Trophoblast cell (in vitro differentiated cells and primary cell): Measurements from ENCODE around the gene LMBR1.

ENCODE experiments used
- DNase-seq, 2 donors: peaks; one replicate each; pipeline ENCODE4 v3.0.0-alpha.2; 2016
- H2AFZ ChIP-seq: 2 replicates; pipeline ENCODE4 v1.6.1; 2013; ENCODE audit warnings: low read length, moderate library complexity, mild to moderate bottlenecking; ENCODE audit not compliant: insufficient read depth, poor library complexity
- H2AK5ac ChIP-seq: 2 replicates; pipeline ENCODE4 v1.6.1; 2013; ENCODE audit warnings: mild to moderate bottlenecking, low read length
- H2BK120ac ChIP-seq: 2 replicates; pipeline ENCODE4 v1.6.1; 2013; ENCODE audit warnings: low read length, mild to moderate bottlenecking, moderate library complexity; ENCODE audit not compliant: insufficient read depth, poor library complexity
- H2BK12ac ChIP-seq: 2 replicates; pipeline ENCODE4 v1.6.1; 2013; ENCODE audit warnings: mild to moderate bottlenecking, low read length, moderate library complexity
- H2BK5ac ChIP-seq: 2 replicates; pipeline ENCODE4 v1.6.1; 2013; ENCODE audit warnings: low read length, low read depth, moderate library complexity, mild to moderate bottlenecking; ENCODE audit not compliant: poor library complexity
- H3K14ac ChIP-seq: 2 replicates; pipeline ENCODE4 v1.6.1; 2013; ENCODE audit warnings: mild to moderate bottlenecking, low read length
- H3K18ac ChIP-seq: 2 replicates; pipeline ENCODE4 v1.6.1; 2013; ENCODE audit warnings: mild to moderate bottlenecking, low read length
- H3K23ac ChIP-seq: 2 replicates; pipeline ENCODE4 v1.6.1; 2013; ENCODE audit warnings: low read length
- H3K27ac ChIP-seq: 2 replicates; pipeline ENCODE4 v1.5.1; 2013; ENCODE audit warnings: low read depth, mild to moderate bottlenecking, inconsistent platforms, low read length, moderate library complexity
- H3K27me3 ChIP-seq: 2 replicates; pipeline ENCODE4 v1.6.1; 2013; ENCODE audit warnings: inconsistent platforms, mild to moderate bottlenecking, low read length, moderate library complexity; ENCODE audit not compliant: insufficient read depth
- H3K36me3 ChIP-seq, 2 experiments: 1 replicate in 1 of 2; 2 replicates in 1 of 2; pipeline ENCODE4 v1.6.1; 2013; ENCODE audit warnings: low read length in 2 of 2, mild to moderate bottlenecking in 2 of 2, moderate library complexity in 1 of 2; ENCODE audit not compliant: insufficient read depth in 2 of 2, control insufficient read depth in 1 of 2
- H3K4ac ChIP-seq: 2 replicates; pipeline ENCODE4 v1.6.1; 2013; ENCODE audit warnings: low read depth, mild to moderate bottlenecking, low read length, moderate library complexity
- H3K4me1 ChIP-seq, 2 experiments: 1 replicate in 1 of 2; 2 replicates in 1 of 2; pipeline ENCODE4 v1.6.1; 2013; ENCODE audit warnings: low read length in 2 of 2, mild to moderate bottlenecking in 2 of 2, moderate library complexity in 1 of 2; ENCODE audit not compliant: insufficient read depth in 2 of 2, control insufficient read depth in 1 of 2
- H3K4me2 ChIP-seq: 2 replicates; pipeline ENCODE4 v1.6.1; 2013; ENCODE audit warnings: inconsistent platforms, mild to moderate bottlenecking, low read length, moderate library complexity
- H3K4me3 ChIP-seq: 2 replicates; pipeline ENCODE4 v1.5.1; 2013; ENCODE audit warnings: mild to moderate bottlenecking, low read depth, low read length, inconsistent platforms
- H3K79me1 ChIP-seq: one replicate; pipeline ENCODE4 v1.6.1; 2013; ENCODE audit warnings: low read length
- H3K79me2 ChIP-seq: 2 replicates; pipeline ENCODE4 v1.6.1; 2013; ENCODE audit warnings: low read length, mild to moderate bottlenecking; ENCODE audit not compliant: control insufficient read depth, insufficient read depth, poor library complexity
- H3K9ac ChIP-seq: 2 replicates; pipeline ENCODE4 v1.6.1; 2013; ENCODE audit warnings: mild to moderate bottlenecking, low read length
- H3K9me3 ChIP-seq: 2 replicates; pipeline ENCODE4 v1.6.1; 2013; ENCODE audit warnings: low read depth, mild to moderate bottlenecking, control low read depth, inconsistent platforms, low read length; ENCODE audit not compliant: insufficient read depth
- H4K12ac ChIP-seq: 2 replicates; pipeline ENCODE4 v1.6.1; 2013; ENCODE audit warnings: low read depth, mild to moderate bottlenecking, low read length, moderate library complexity
- H4K8ac ChIP-seq: 2 replicates; pipeline ENCODE4 v1.6.1; 2013; ENCODE audit warnings: low read depth, mild to moderate bottlenecking, low read length, moderate library complexity
- H4K91ac ChIP-seq: one replicate; pipeline ENCODE4 v1.6.1; 2013; ENCODE audit warnings: low read depth, mild to moderate bottlenecking, low read length, moderate library complexity
- WGBS: extraction: QIAGEN DNeasy Blood & Tissue Kit; methylation state at CpG from one replicate; pipeline ENCODE4 v1.1.7; 2013; ENCODE audit warnings: missing lambda C conversion rate; ENCODE audit not compliant: insufficient read length, insufficient coverage; ENCODE audit errors: extremely low coverage; 5-methylcytosine and 5-hydroxymethylcytosine counted together

Gene LMBR1

GRCh38 chr7:156655983-156656382 lies 237.0 kb downstream of the LMBR1 start:
- no peak overlapping the region for H2BK120ac ChIP-seq
- no peaks in the 10 kb centered on the region for H3K27me3 ChIP-seq
- no peaks in the 10 kb centered on the region for H3K79me2 ChIP-seq
- no peak overlapping the region for H3K23ac ChIP-seq
- no peak overlapping the region for H3K4me3 ChIP-seq
- H3K14ac ChIP-seq = no peak overlapping the region
- H3K9me3 ChIP-seq = no peaks in the 10 kb centered on the region
- no peaks in the 10 kb centered on the region for H3K79me1 ChIP-seq
- no peak for DNase-seq
- no peak overlapping the region for H2BK12ac ChIP-seq
- H3K9ac ChIP-seq = no peak overlapping the region
- H2AFZ ChIP-seq = no peak overlapping the region
- H2BK5ac ChIP-seq = no peak overlapping the region
- no peak overlapping the region for H3K4ac ChIP-seq
- H3K27ac ChIP-seq = no peak overlapping the region
- WGBS = no CpG with 5 or more reads among the region's 4 CpGs
- H4K91ac ChIP-seq = no peak overlapping the region
- no peak overlapping the region for H3K18ac ChIP-seq
- no peak overlapping the region for H4K8ac ChIP-seq
- no peak overlapping the region for H3K4me2 ChIP-seq
- H3K4me1 ChIP-seq = no peaks in the 10 kb centered on the region
- H3K36me3 ChIP-seq = no peaks in the 10 kb centered on the region
- no peak overlapping the region for H2AK5ac ChIP-seq
- H4K12ac ChIP-seq = no peak overlapping the region

DNA sequence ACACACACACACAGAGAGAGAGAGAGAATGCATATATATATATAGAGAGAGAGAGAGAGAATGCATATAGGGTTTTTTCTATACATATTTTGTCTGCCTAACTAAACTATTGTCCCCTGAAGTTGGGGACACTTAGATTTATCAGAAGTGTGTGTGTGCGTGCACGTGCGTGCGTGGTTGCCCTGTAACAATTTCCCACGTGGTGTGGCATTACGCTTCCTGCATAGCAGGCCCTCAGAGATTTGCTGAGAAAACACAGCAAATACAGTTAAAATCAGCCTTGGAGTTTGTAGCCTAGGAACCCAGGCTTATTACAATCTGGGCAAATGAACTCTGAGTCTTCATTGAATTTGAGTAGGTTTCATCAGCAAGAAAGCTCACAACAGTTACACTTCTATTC lies 237.7 kb downstream of the LMBR1 start:
- no peak overlapping the region for H3K4me2 ChIP-seq
- no peak overlapping the region for H3K27ac ChIP-seq
- no peak overlapping the region for H2AK5ac ChIP-seq
- no peak overlapping the region for H4K91ac ChIP-seq
- H3K4me1 ChIP-seq = no peaks in the 10 kb centered on the region
- no CpG with 5 or more reads among the region's 6 CpGs for WGBS
- H3K9me3 ChIP-seq = no peaks in the 10 kb centered on the region
- no peak overlapping the region for H3K4me3 ChIP-seq
- H3K23ac ChIP-seq = no peak overlapping the region
- H2BK5ac ChIP-seq = no peak overlapping the region
- H4K8ac ChIP-seq = no peak overlapping the region
- no peaks in the 10 kb centered on the region for H3K79me2 ChIP-seq
- H3K14ac ChIP-seq = no peak overlapping the region
- no peak overlapping the region for H2AFZ ChIP-seq
- no peak overlapping the region for H4K12ac ChIP-seq
- H3K9ac ChIP-seq = no peak overlapping the region
- no peak for DNase-seq
- H3K4ac ChIP-seq = no peak overlapping the region
- no peaks in the 10 kb centered on the region for H3K36me3 ChIP-seq
- no peak overlapping the region for H2BK12ac ChIP-seq
- H3K79me1 ChIP-seq = no peaks in the 10 kb centered on the region
- H2BK120ac ChIP-seq = no peak overlapping the region
- H3K18ac ChIP-seq = no peak overlapping the region
- no peaks in the 10 kb centered on the region for H3K27me3 ChIP-seq

DNA sequence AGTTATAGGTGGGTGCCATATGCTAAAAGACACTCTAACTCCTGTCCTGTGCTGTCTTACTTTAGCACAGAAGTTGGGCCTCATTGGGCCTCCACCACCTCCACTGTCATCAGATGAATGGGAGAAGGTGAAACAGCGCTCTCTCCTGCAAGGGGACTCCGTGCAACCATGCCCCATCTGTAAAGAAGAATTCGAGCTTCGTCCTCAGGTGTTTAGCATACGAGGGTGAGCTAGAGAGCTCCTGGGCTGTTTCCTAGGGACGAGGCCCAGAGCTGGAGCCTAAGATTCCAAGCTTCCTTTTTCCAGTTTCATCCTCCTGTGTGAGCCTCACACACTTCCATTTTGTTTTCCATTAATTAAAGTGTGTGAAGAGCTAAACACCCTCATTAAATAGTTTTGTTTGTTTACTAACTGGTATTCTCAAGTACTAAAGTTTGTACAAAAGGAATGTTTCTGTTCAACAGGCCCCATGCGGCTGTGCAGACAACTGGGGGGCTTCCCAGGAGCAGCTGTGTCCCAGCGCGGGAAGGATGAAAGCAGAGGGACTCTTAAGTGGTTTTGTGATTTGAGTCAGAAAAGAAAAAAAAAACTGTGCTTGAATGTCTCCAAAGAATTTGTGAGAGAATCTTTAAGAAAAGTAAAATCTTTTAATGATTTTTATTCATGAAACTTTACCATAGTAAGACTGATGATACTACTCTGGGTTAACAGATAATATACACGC lies 238.3 kb downstream of the LMBR1 start:
- H3K79me1 ChIP-seq = no peaks in the 10 kb centered on the region
- no peak for DNase-seq
- no CpG with 5 or more reads among the region's 10 CpGs for WGBS

GRCh38 chr7:156652886-156653568 lies 240.0 kb downstream of the LMBR1 start:
- Histone ChIP-seq H2BK12ac (no peak overlapping the region), H3K4me2 (no peak overlapping the region), H3K4me1 (no peaks in the 10 kb centered on the region), H3K79me1 (no peaks in the 10 kb centered on the region), H3K14ac (no peak overlapping the region), H2BK120ac (no peak overlapping the region), H4K8ac (no peak overlapping the region), H3K27me3 (no peaks in the 10 kb centered on the region), H4K12ac (no peak overlapping the region), H3K79me2 (no peaks in the 10 kb centered on the region), H3K9ac (no peak overlapping the region), H2AK5ac (no peak overlapping the region), H4K91ac (no peak overlapping the region), H3K4ac (no peak overlapping the region), H3K4me3 (no peak overlapping the region), H3K18ac (no peak overlapping the region), H3K23ac (no peak overlapping the region), H3K27ac (no peak overlapping the region), H3K9me3 (no peaks in the 10 kb centered on the region), H2BK5ac (no peak overlapping the region), H2AFZ (no peak overlapping the region), H3K36me3 (no peaks in the 10 kb centered on the region)
- DNase-seq = no peak
- WGBS = no CpG with 5 or more reads among the region's 8 CpGs

More for the DNA sequence above, 238.3 kb downstream of the LMBR1 start:
- no peaks in the 10 kb centered on the region for H3K9me3 ChIP-seq
- no peak overlapping the region for H4K12ac ChIP-seq
- no peak overlapping the region for H2BK5ac ChIP-seq
- H3K4me3 ChIP-seq = no peak overlapping the region
- H3K27ac ChIP-seq = no peak overlapping the region
- H4K91ac ChIP-seq = no peak overlapping the region
- no peak overlapping the region for H3K14ac ChIP-seq
- no peak overlapping the region for H3K4ac ChIP-seq
- H3K79me2 ChIP-seq = no peaks in the 10 kb centered on the region
- no peak overlapping the region for H2AK5ac ChIP-seq
- H3K9ac ChIP-seq = no peak overlapping the region
- no peak overlapping the region for H2AFZ ChIP-seq
- H3K27me3 ChIP-seq = no peaks in the 10 kb centered on the region
- H3K18ac ChIP-seq = no peak overlapping the region
- H2BK120ac ChIP-seq = no peak overlapping the region
- no peak overlapping the region for H4K8ac ChIP-seq
- no peak overlapping the region for H2BK12ac ChIP-seq
- no peaks in the 10 kb centered on the region for H3K36me3 ChIP-seq
- H3K4me2 ChIP-seq = no peak overlapping the region
- no peaks in the 10 kb centered on the region for H3K4me1 ChIP-seq
- H3K23ac ChIP-seq = no peak overlapping the region
